Mesothelial cell of epicardium (in vitro differentiated cells): Measurements from ENCODE around the gene PRODH. TPM values are rescaled to one million over a fixed set of nuclear protein-coding genes. Genes with fewer than 3 reads are reported as not detected.
"Not testable (repeated sequence)": the region's sequence is repeated elsewhere in the genome, so short reads cannot be mapped to it uniquely, and the experiment has no call there.

ENCODE experiments used
- DNase-seq, 2 experiments: peaks; one replicate each; pipeline ENCODE4 v3.0.0; 2021; ENCODE audit warnings: low spot score in 2 of 2; ENCODE audit not compliant: unreplicated experiment in 2 of 2
- H3K27ac Mint-ChIP-seq: 2 replicates; pipeline ENCODE4 v1.8.0; 2021; ENCODE audit warnings: mixed read lengths
- H3K27me3 Mint-ChIP-seq: 2 replicates; pipeline ENCODE4 v1.8.0; 2021; ENCODE audit warnings: low read depth, mixed read lengths
- H3K36me3 Mint-ChIP-seq: 2 replicates; pipeline ENCODE4 v1.8.0; 2021; ENCODE audit warnings: mixed read lengths
- H3K4me1 Mint-ChIP-seq: 2 replicates; pipeline ENCODE4 v1.8.0; 2021; ENCODE audit warnings: mixed read lengths
- H3K4me3 Mint-ChIP-seq: 2 replicates; pipeline ENCODE4 v1.8.0; 2021; ENCODE audit warnings: mild to moderate bottlenecking, moderate library complexity, mixed read lengths
- H3K9me3 Mint-ChIP-seq: 2 replicates; pipeline ENCODE4 v1.8.0; 2021; ENCODE audit warnings: mixed read lengths
- CTCF ChIP-seq: fragments of 200-600 bp; sonication (generic); IDR thresholded peaks from one replicate; pipeline ENCODE4 v1.5.0; 2021; ENCODE audit warnings: antibody characterized with exemption; ENCODE audit not compliant: unreplicated experiment
- total RNA-seq: library from RNA; stranded (reverse); gene quantifications from 3 replicates; pipeline ENCODE4 v1.2.1, GENCODE V29; 2021

PRODH gene
- total RNA-seq, 1 donor from 2014 or later = 2.1 TPM

GRCh38 chr22:18962308-18962635 lies 26.2 kb upstream of the PRODH start:
- DNase-seq = no peak
- TF ChIP-seq CTCF = no peak
- Mint-ChIP-seq H3K9me3 (no peaks in the 10 kb centered on the region), H3K27ac (no peak overlapping the region), H3K36me3 (no peaks in the 10 kb centered on the region), H3K4me3 (no peak overlapping the region), H3K4me1 (no peaks in the 10 kb centered on the region), H3K27me3 (peaks cover 8% of the 10 kb centered on the region)

- not testable (repeated sequence) for H3K27me3 Mint-ChIP-seq, H3K36me3 Mint-ChIP-seq, H3K4me1 Mint-ChIP-seq, H3K27ac Mint-ChIP-seq, H3K4me3 Mint-ChIP-seq, DNase-seq, H3K9me3 Mint-ChIP-seq
Observed at GRCh38 chr22:18961632-18962307, 25.7 kb upstream of the PRODH start.

- H3K36me3 Mint-ChIP-seq, H3K27ac Mint-ChIP-seq, DNase-seq, H3K27me3 Mint-ChIP-seq, H3K4me1 Mint-ChIP-seq, H3K9me3 Mint-ChIP-seq, H3K4me3 Mint-ChIP-seq: not testable (repeated sequence)
Observed at GRCh38 chr22:18961201-18961600, 25.1 kb upstream of the PRODH start.

- DNase-seq, H3K9me3 Mint-ChIP-seq, H3K4me1 Mint-ChIP-seq, H3K4me3 Mint-ChIP-seq, H3K27me3 Mint-ChIP-seq, H3K36me3 Mint-ChIP-seq, H3K27ac Mint-ChIP-seq: not testable (repeated sequence)
Observed at GRCh38 chr22:18960166-18960820, 24.2 kb upstream of the PRODH start.

- not testable (repeated sequence) for H3K4me1 Mint-ChIP-seq, H3K4me3 Mint-ChIP-seq, H3K27me3 Mint-ChIP-seq, H3K9me3 Mint-ChIP-seq, H3K36me3 Mint-ChIP-seq, H3K27ac Mint-ChIP-seq, DNase-seq
Observed at GRCh38 chr22:18959741-18960140, 23.6 kb upstream of the PRODH start.

GRCh38 chr22:18959266-18959665 lies 23.2 kb upstream of the PRODH start:
- not testable (repeated sequence) for H3K9me3 Mint-ChIP-seq, H3K27me3 Mint-ChIP-seq, H3K4me3 Mint-ChIP-seq, H3K4me1 Mint-ChIP-seq, H3K36me3 Mint-ChIP-seq, DNase-seq, H3K27ac Mint-ChIP-seq

- H3K9me3 Mint-ChIP-seq, H3K27me3 Mint-ChIP-seq, H3K4me1 Mint-ChIP-seq, DNase-seq, H3K36me3 Mint-ChIP-seq, H3K27ac Mint-ChIP-seq, H3K4me3 Mint-ChIP-seq: not testable (repeated sequence)
Observed at GRCh38 chr22:18958738-18959137, 22.6 kb upstream of the PRODH start.

- H3K36me3 Mint-ChIP-seq, H3K4me1 Mint-ChIP-seq: not testable (repeated sequence)
Observed at GRCh38 chr22:18958321-18958705, 22.2 kb upstream of the PRODH start.

GRCh38 chr22:18957621-18958320 lies 21.7 kb upstream of the PRODH start:
- not testable (repeated sequence) for H3K4me1 Mint-ChIP-seq, H3K36me3 Mint-ChIP-seq, H3K4me3 Mint-ChIP-seq, H3K27ac Mint-ChIP-seq, H3K9me3 Mint-ChIP-seq, H3K27me3 Mint-ChIP-seq, DNase-seq

More at GRCh38 chr22:18958321-18958705, 22.2 kb upstream of the PRODH start:
- not testable (repeated sequence) for DNase-seq, H3K27ac Mint-ChIP-seq, H3K4me3 Mint-ChIP-seq, H3K9me3 Mint-ChIP-seq, H3K27me3 Mint-ChIP-seq

GRCh38 chr22:18956956-18957355 lies 20.9 kb upstream of the PRODH start:
- H3K36me3 Mint-ChIP-seq, DNase-seq, H3K4me3 Mint-ChIP-seq, H3K4me1 Mint-ChIP-seq, H3K27ac Mint-ChIP-seq, H3K9me3 Mint-ChIP-seq: not testable (repeated sequence)
- peaks cover 10% of the 10 kb centered on the region for H3K27me3 Mint-ChIP-seq

- H3K36me3 Mint-ChIP-seq, DNase-seq, H3K27ac Mint-ChIP-seq, H3K9me3 Mint-ChIP-seq, H3K4me1 Mint-ChIP-seq, H3K4me3 Mint-ChIP-seq: not testable (repeated sequence)
- peaks cover 10% of the 10 kb centered on the region for H3K27me3 Mint-ChIP-seq
Observed at GRCh38 chr22:18956121-18956895, 20.2 kb upstream of the PRODH start.
